Lower leg skin (tissue), 3 donors: ENCODE results near the gene EPM2A.

Experiments
- POLR2A ChIP-seq, 2 donors: fragments of 450-650 bp; IDR thresholded peaks; one replicate each; pipeline ENCODE4 v1.6.1; 2016 to 2017; ENCODE audit warnings: antibody characterized with exemption in 2 of 2, mild to moderate bottlenecking in 1 of 2, moderate library complexity in 1 of 2
- TF ChIP-seq, protein P1 (sequence below), 3 donors: fragments of 450-650 bp; IDR thresholded peaks; one replicate each; pipeline ENCODE4 v1.5.1; 2016; ENCODE audit warnings: antibody characterized with exemption in 3 of 3, mild to moderate bottlenecking in 3 of 3, moderate library complexity in 2 of 3

DNA sequence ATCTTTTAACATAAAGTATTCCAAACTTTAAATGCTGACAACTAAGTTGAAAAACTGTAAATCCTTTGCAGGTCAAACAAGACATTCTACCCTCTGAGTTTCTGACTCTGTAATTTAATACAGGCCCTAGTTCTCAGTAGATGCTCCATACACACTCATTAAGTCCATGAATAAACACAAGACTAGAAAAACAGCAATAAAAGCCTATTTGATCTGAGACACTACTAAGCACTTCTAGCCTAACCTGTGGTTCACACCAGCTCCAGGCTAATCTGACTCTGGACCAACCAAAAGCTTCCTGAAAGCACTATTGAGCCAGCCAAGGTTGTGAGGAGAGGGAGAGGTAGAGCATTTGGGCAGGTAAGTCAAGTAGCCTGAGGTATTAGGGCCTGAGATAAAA is 103.9 kb downstream of the EPM2A start:
- TF ChIP-seq POLR2A (IDR thresholded peaks at IDR 0.05), result no peak
- TF ChIP-seq, protein P1, sequence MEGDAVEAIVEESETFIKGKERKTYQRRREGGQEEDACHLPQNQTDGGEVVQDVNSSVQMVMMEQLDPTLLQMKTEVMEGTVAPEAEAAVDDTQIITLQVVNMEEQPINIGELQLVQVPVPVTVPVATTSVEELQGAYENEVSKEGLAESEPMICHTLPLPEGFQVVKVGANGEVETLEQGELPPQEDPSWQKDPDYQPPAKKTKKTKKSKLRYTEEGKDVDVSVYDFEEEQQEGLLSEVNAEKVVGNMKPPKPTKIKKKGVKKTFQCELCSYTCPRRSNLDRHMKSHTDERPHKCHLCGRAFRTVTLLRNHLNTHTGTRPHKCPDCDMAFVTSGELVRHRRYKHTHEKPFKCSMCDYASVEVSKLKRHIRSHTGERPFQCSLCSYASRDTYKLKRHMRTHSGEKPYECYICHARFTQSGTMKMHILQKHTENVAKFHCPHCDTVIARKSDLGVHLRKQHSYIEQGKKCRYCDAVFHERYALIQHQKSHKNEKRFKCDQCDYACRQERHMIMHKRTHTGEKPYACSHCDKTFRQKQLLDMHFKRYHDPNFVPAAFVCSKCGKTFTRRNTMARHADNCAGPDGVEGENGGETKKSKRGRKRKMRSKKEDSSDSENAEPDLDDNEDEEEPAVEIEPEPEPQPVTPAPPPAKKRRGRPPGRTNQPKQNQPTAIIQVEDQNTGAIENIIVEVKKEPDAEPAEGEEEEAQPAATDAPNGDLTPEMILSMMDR (IDR thresholded peaks at IDR 0.05), result no peak
